Occipital lobe (tissue), 2 donors: ENCODE data around the gene CDC42EP3. TPM values are rescaled to one million over a fixed set of nuclear protein-coding genes. Genes with fewer than 3 reads are reported as not detected.

Source experiments
- DNase-seq: peaks from one replicate; lab custom pipeline; 2025; lab: John Stamatoyannopoulos, UW
- total RNA-seq: library from RNA; depleted of rRNA; stranded (reverse); fragments of >200 nt; gene quantifications from one replicate; pipeline ENCODE4 v1.2.3, GENCODE V29; 2014

CDC42EP3 gene
- 25.3 TPM for total RNA-seq

DNA sequence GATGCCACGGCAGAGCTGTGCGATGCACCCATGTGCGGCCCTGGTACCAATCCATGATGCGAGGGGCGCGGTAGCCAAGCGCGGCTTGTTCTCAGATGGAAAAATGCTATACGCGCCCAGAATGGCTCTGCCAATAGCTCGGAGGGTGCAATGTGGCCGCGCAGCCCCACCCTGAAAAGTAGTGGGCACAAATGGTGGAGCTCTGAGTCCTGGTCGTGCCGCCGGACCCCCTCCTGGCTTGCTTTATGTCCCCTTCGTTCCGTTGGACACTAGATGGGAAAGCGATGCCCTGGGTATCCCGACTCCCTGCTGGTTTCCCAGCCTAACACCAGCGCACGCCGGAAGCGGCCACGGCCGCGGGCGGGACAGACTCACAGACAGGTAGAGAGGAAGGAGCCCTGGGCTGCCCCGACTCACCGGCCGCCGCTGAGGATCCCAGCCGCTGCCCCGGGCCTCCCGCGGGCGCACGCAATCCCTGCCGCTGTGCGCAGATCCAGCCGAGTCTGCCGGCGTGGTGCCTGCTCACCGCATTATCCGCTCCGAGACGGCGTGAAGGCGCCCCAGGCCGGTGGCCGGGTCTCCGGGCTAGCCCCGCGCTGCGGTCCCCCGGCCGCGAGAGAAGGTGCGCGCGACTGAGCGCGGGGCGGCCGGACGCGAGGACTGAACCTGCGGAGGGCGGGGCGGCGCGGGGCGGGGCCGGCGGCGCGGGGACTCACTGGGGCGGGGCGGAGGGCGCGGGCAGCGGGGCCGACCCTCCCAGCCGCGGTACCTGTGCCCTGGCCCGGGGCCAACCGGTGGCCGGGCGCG lies at the start of gene CDC42EP3:
CDC42EP3 (minus strand) TSS at position 634 of the 807 bp plus-strand sequence. CDS start 25,055 bp downstream, outside the sequence.
- DNase-seq = no peak

- no peak for DNase-seq
These were observed 49.7 kb upstream of the CDC42EP3 start for GRCh38 chr2:37721201-37721560.

DNA sequence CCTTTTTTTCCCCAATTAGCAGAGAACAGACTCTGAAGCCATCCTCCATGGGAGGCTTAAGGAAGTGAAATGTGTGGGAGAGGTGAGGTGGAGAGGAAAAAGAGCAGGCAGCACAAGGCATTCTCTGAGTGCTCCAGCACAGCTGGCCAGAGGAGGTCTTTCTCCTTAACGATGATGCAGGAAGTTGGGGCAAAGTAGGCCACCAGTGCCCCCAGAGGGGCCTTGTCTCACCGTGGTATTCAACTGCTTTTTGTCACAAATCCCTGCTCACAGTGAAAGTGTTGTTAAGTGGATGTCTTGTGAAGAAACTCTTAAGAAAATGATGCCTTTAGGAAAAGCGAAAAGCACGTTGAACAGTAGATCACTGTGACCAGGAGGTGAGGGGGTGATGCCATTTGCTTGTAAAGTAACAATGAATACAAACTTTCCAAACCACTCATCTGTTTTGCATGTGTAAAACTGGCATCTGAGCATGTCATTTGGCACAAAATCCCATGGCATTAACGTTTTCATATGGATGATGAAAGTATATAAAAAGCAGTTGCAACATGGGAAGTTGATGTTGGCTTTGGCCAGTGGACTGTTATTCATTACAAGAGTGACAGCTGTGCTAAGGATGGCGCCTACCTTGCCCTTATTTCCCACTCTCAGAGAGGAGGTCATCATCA lies 49.2 kb upstream of the CDC42EP3 start:
- DNase-seq = no peak

DNA sequence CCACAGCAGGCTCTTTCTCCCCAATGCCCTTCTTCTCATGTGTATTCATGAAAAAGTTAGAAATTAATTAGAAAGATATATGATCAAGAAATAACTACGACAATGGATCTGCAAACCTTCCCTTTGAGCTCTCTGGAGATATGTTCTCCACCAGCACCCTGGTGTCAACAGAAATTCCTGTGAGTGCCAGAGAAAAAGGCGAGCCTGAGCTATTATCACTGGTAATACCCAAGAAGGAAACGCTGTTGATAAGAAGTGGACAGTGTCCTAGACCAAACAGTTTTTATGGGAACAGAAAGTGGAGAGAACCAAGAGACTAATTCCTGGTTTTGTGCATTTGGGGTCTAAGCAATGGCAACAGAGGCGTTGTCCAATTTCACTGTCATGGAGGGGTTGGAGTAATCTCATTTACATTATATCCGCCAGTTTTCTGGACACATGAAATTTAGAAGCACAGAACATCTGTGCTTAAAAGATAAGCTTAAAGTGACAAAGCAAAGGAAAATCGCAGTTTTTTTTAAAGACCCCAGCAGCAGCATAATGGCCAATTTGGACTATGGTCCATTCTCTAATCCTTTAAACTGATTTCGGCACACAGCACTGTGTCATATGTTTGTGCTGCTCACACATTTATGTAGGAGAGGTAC lies 47.2 kb upstream of the CDC42EP3 start:
- DNase-seq = no peak

GRCh38 chr2:37713258-37713700 lies 41.8 kb upstream of the CDC42EP3 start:
- DNase-seq = no peak

- no peak for DNase-seq
These were observed 40.4 kb upstream of the CDC42EP3 start for GRCh38 chr2:37711831-37712230.

- DNase-seq = no peak
These were observed 39.9 kb upstream of the CDC42EP3 start for GRCh38 chr2:37711308-37711731.

DNA sequence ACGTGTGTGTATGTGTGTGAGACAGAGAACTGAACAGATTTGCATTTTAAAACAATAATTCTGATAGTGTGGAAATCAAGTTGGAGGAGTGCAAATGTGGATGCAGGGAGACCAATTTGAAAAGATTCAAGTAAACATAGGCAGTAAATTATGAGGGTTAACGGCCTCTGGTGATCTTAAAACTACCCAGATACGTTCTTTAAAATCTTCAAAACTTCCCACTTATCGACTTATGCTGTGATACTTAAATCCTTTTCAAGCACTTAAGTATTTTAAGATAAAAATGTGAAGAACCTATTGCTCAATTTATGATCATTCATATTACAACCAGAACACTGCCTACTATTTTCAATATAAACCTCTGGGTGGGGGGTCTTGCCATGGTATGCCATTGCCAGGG lies 37.7 kb upstream of the CDC42EP3 start:
- no peak for DNase-seq

DNA sequence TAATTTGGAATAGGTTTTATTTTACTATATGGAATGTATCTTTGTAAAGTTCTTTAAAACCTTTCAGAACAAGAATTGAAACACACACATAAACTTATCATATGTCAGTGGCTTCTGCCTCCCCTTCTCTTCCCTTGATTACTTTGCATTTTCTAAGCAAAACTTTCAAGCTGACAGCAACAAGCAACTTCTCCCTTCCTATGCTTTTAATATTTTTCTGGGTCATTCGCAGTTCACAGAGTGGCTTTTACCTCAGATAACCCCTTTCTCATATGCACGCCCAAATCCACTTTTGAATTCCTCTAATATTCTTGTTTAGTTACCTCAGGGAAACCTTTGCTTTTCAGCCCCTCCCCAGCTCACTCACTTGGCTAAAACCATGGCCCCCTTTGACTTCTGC lies 36.7 kb upstream of the CDC42EP3 start:
- DNase-seq = no peak

DNA sequence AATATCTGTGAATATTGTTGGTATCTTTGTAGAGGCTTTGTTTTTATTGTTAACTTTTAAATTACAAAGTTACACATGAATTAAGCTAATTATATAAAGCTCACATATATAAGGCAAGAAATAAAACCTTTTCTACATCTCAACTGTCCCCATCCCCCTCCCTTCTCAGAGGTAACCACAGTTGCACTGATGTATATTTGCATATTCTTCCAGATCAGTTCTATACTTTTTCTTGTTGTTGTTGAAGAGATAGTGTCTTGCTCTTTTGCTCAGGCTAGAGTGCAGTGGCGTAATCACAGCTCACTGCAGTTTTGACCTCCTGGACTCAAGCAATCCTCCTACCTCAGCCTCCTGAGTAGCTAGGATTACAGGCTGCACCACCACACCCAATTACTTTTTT lies 36.0 kb upstream of the CDC42EP3 start:
- DNase-seq = no peak

- DNase-seq = no peak
These were observed 35.1 kb upstream of the CDC42EP3 start for GRCh38 chr2:37706334-37707183.

DNA sequence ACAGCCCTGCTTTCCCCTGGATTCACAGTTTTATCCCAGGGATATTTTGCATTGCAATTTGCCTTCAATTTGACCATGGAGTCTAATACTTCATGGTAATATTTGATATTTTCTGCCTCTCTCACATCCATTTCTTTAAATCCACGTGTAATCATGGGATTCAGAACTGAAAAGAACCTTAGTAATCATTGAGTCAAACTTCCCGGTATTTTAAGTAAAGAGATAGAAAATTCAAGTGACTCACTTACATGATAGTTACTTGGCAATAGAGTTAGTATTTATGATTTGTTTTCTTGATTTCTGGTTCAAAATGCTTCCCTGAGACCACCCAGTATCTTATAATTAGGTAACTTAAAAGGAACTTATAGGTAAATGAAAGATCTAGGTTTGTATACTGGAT lies 33.7 kb upstream of the CDC42EP3 start:
- no peak for DNase-seq

DNA sequence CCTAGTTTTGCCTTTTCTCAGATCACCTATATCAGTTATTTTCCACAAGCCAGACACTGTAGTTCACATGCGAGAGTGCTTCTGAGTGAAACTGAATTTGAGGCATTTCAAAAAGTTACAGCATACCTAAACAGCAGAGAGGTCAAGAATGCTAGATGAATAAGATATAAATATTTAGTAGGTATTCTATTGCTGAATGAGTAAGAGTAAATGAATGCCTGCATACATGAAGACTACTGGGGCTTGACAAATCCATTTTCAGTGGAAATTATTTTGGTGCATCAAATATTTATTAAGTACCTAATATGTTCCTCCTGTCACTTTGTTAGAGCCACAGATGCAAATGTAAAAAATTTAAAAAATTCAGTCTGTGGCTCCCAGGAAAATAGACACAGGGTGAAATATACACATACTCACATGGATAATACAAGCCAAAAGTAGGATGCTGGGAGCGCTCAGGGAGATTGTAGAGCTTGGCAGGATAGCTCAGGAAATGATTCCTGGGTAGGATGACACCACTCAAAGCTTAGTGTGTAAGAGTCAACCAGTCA lies 27.6 kb upstream of the CDC42EP3 start:
- DNase-seq = no peak

DNA sequence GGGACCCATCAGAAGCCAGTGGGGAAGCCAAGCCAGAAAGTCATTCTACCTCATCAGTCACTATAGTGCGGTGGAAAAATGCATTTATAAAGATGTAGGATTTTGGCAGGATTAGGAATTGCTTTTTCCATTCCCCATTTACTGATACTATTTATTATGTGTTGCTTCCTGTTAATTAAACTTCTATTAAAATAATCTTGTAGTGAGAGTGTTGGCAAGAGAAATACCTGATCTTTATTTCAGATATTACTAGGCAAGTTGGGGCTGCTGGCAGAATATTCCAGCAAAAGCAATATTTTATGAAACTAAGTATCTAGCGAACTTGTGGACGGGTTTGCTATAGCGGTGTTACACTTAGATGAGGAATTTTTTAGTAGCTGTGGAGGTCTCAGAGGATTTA lies 23.9 kb upstream of the CDC42EP3 start:
- DNase-seq = no peak

DNA sequence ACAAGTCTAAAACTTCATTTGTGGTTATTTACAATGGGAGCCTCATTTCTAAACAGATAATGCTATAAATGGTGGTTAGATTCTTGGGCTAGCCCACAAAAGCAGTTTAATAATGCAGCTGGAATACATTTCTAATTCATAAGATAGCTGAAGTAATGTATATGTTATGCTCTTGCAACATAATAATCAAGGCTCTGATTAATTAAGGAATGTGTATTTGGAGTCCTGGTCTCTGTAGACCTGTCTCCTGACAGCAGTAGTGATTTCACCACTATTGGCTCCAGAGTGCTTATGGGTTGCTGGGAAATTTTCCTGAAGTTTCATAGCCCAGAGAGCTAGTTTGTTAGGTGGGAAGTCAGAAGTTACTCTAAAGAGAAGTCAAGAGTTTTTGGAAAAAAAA lies 21.3 kb upstream of the CDC42EP3 start:
- no peak for DNase-seq

DNA sequence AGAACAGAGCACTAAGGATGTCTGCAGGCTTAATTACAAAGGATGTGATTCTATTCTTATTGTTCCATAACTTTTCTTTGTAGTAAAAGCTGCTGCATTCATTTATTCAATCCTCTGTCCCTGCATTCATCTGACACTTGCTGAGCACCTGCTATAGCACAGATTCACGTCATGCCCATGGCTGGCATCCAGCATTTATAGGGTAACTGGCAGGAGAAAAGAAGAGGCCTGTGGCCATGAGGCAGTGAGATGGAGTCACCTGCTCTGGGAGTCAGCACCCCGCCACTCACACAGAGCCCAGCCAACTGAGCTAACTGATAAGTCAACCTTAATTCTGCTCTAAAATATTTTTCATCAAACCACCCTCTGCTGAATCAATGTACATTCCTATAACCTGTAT lies 18.3 kb upstream of the CDC42EP3 start:
- no peak for DNase-seq

- DNase-seq = no peak
These were observed 17.5 kb upstream of the CDC42EP3 start for GRCh38 chr2:37688771-37689468.

DNA sequence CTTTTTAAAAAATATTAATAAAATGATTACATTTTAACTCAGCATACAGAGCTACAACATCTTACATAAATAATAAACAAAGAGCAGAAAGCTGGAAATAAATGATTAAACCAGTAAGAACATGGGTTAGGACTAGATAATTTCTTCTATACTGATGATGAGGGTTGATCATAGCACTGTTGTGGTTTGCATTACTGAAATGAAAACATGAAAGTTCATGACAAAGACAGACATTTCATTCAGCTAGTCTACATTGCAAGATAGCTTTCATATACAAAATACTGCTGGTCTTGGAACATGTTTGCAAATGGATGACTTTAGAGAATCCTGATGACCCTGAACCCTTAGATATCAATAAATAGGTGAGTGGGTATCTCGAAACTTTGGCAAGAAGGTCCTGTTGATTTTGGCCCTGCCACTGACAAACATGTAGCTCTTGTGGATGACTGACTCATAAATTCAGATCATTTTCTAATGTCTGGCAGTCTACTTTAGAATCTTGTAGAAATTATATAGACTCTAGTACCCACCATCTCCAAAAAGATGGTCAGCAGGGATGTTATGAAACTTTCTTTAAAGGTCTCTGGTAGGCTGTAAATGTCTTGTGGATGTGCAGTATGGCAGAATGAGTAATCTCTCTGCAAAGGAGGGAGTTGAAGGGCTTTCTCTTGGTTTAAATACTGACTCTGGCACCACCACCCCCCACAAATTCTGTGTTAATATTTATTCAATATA lies 15.5 kb upstream of the CDC42EP3 start:
- no peak for DNase-seq

DNA sequence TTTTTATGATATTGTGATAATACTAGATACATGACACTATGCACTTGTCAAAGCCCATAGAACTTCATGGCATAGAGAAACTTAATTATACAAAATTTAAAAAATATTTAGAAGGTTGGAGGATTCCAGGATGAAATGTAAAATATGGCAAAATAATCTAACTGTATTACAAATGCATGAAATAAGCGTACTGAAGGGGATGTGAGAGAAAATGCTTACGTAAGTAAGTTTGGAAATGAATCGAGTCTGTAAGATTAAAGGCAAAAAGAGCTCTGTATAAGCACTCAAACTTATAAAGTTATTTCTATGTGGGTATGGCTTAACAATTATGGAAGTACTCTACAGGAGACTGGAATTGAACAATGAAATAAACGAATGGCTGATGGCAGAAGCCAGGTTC lies 13.4 kb upstream of the CDC42EP3 start:
- DNase-seq = no peak
